Midbrain (tissue), 1 donor: ENCODE results near the gene METTL26.

ENCODE experiments used
- DNase-seq: peaks from one replicate; lab custom pipeline; 2025; lab: John Stamatoyannopoulos, UW

Gene METTL26

GRCh38 chr16:658679-659571 is 22.8 kb upstream of the METTL26 start:
- no peak for DNase-seq

- DNase-seq, result no peak
Observed at GRCh38 chr16:657487-657886, 21.4 kb upstream of the METTL26 start.

DNA sequence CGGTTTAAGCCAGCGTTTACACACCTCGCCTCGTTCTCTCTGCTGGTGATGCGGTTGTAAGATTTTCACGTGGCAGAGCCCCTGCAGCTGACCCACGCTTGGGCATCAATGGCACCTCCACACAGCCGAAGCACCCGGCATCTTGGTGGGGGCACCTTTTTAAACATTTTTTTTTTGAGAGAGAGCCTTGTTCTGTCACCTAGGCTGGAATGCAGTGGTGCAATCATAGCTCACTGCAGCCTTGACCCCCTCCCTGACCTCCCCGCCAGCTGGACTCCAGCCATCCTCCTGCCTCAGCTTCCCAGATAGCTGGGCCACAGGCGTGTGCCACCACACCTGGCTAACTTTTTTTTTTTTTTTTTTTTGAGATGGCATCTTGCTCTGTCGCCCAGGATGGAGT is 17.9 kb upstream of the METTL26 start:
- DNase-seq, result no peak

DNA sequence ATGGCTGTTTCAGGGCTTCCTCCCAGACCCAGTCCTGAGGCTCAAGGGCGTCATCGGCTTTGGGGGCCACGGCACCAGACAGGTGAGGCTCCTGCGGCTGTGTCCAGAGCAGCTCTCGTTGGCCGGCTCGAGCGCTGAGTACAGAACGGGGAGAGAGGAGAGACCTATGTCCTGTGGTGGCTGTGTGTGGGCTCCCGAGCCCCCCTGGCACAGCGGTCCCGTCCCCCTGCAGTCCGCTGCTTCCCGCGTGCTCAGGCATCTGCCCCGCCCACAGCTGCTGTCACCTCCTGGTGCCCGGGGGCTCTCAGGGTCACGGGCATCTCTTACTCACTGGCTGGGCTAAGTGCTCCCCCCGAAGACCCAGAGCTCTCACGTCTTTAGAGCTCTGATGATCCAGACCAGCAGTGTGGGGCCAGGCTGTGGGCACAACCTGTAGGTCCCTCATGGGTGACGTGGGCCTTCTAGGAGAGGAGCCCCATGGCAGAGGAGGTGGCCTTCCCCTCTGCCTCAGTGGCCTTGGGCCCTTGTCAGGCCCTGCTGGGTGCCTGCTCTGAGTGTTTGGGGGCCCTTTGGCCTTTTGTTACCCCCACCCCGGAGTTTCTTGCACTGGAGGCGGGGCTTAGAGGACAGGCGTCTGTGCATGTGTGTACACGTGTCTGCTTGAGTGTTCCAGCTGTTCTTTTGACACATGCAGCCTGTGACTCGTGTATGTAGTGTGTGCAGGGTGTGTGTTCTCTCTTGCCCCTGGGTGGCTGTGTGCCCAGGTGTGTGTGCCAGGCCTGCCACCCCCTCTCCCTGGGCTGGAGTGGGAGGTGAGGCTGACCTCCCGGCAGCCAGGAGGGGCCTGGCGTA is 16.6 kb upstream of the METTL26 start:
- DNase-seq, result no peak

- DNase-seq, result no peak
Observed at GRCh38 chr16:651844-652243, 15.7 kb upstream of the METTL26 start.

- no peak for DNase-seq
Observed at GRCh38 chr16:649631-650030, 13.5 kb upstream of the METTL26 start.

- DNase-seq, result peak; percentile 97
Observed at GRCh38 chr16:648781-649589, 12.9 kb upstream of the METTL26 start, which contains the start of gene WDR90. Gene WDR90 (plus strand): TSS chr16:649365. CDS start chr16:649417, 52 bp downstream.

DNA sequence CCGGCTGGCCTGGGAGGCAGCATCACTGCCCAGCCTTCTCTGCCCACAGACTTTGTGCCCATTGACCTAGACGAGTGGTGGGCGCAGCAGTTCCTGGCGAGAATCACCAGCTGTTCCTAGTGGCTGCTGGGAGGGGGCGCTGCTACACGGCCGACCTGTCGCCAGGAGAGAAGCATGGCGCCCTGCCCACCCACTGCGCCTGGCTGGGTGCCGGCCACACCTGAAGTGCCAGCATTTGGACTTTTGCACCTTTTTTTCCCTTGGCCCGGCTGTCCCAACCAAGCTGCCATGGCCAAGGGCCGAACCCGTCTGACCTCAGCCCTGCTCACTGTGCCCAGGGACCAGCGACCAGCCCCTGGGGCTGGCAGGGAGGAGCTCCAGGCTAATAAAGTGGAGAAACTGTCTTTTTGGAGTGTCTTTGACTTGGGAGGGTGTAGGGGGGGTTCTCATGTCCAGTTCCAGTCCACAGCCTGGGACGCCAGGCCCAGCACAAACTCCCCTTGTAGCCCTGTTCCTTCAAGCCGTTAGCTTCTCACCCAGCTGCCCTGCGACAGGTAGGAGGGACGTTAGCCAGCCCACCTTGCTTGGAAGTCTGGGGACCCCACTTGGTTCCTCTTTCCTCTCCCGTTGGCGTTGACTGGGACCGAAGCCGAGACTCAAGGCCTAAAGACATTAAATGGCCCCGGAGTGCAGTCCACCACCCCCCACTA is 12.1 kb upstream of the METTL26 start:
- DNase-seq, result no peak

DNA sequence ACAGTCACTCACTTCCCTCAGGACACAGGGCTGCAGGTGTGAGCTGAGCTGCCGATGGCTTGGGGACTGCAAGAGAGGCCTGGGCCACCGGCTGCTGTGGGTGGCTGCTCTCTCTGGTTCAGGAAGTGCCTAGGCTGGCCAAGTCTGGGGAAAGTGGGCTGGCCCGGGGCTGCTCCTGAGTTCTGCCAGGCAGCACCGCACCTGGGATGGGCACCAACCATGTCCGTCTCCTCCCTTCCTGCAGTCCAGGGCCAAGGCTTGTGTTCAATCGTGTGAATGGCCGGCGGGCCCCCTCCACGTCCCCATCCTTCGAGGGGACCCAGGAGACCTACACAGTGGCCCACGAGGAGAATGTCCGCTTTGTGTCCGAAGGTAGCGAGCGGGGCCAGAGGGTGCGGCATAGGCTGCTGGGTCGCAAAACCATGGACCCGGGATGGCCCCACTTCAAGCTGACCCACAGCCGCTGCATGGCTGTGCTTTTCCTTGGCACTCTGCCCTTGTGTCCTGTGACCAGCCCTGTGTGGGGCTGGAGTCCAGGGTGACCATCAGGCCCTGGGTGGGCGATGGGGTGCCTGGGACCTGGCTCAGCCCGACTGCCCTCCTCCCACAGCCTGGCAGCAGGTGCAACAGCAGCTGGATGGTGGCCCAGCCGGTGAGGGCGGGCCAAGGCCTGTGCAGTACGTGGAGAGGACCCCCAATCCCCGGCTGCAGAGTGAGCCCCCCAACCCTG is 11.2 kb upstream of the METTL26 start:
- DNase-seq, result no peak

DNA sequence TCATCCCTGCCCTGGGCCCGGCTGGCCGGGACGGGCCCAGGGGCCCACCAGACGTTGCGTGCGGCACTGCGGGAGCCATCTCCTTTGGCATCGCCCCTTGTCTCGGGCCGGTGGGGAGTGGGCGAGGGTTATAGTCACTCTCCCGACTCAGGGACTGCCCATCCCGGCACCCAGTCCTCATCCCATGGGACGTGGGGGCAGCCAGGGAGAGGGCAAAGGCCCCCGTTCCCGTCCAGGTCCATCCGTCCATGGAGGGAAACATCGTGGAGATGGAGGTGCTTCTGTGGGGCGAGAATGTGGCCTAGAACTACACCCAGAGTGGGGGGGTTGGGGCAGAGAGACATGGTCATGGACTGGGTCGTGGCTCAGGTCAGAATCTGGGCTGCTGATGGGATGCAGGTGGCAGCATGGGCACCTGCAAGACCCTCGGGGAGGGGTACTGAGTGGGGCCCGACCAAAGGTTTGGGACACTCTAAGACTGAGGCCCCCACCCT is 10.6 kb upstream of the METTL26 start:
- DNase-seq, result no peak

DNA sequence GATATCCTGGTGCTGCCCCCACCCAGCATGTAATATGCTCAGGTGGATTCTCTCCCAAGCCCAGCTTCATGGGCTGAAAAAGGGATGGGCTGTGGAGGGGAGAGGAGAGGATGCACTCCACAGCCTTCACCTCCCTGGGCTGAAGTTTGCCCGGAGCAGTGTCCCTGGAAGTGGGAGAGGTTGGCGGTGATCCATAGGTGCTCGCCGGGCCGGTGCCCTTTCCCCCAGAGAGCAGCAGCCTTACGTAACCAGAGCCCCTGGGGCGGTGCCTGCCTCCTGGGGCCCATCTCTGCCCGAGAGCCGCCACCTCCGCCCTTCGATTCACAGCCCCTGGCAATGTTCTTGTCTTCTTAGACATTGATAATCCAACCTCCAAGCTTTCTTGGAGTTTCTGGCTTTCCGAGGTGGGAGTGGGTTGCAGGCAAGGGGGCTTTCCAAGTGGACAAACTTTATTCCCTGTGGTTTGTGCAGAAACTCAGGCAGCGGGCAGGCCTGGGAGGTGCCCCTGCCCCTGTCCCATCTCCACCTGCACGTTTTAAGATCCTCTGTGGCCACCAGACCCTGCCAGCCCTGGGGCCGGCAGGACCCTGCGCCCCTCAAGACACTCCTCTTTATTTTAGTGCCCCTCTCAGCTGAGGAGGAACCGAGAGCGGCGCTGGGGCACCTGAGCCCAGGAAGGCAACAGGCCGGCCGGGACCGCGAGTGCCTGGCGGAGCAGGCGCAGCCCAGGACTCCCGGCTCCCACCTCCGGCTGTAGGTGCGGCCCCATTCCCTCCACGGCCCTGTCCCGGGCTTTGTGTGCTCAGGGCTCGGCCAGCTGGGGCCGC is 10.0 kb upstream of the METTL26 start:
- no peak for DNase-seq

GRCh38 chr16:644556-644955 is 8.5 kb upstream of the METTL26 start:
- no peak for DNase-seq

DNA sequence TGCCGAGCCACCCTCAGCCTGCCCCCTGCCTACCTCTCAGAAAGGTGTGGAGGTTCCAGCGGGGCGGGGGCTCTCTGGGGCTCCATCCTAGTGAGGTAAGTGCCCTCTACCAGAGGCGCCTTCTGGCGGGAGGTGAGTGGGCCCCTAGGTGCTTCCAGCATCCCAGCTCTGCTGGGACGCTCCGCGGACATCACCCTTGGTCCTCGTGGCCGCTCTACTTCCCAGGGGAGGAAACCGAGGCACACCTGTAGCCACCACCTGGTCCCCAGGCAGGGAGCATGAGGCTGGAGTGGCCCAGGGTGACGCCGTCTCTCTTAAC is 6.9 kb upstream of the METTL26 start:
- no peak for DNase-seq

DNA sequence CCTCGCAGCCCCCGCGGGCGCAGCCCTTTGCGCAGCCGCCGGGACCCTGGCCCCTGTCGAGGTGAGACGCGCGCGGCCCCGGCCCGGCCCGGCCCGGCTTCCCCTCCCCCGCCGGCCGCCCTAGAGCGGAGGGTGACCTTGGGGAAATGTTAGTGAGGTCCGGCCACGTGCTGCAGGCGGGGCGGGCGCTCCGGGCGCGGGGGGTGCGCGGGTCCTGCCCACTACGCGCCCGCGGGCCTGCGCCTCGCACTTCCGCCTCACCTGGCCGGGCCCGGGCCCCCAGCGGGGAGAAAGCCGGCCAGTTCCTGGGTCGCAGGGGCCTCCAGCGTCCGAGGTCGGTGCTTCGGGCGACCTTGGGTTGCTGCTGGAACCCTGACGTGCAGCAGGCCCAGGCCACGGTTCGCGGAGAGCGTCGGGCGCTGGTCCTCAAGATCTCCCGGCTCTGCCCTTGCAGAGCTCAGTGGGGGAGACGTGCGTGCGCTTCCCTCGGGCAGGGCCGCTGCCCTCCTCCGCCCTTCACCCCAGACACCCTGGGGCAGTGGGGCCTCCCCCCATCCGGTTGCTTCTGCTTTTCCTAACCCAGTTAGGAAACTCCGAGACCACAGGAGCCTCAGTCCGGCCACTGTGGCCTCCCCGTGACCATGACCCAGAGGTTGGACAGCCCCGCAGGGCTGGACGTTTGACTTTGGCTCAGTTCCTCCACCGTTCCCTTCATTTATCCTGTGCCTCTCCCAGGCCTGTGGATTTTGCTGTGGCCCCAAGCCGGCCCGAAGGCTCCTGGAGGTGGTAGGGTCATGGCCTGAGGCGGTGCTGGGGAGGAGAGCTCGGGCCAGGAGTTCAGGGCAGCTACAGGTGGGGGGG is 6.3 kb upstream of the METTL26 start:
- DNase-seq, result peak; percentile 39

DNA sequence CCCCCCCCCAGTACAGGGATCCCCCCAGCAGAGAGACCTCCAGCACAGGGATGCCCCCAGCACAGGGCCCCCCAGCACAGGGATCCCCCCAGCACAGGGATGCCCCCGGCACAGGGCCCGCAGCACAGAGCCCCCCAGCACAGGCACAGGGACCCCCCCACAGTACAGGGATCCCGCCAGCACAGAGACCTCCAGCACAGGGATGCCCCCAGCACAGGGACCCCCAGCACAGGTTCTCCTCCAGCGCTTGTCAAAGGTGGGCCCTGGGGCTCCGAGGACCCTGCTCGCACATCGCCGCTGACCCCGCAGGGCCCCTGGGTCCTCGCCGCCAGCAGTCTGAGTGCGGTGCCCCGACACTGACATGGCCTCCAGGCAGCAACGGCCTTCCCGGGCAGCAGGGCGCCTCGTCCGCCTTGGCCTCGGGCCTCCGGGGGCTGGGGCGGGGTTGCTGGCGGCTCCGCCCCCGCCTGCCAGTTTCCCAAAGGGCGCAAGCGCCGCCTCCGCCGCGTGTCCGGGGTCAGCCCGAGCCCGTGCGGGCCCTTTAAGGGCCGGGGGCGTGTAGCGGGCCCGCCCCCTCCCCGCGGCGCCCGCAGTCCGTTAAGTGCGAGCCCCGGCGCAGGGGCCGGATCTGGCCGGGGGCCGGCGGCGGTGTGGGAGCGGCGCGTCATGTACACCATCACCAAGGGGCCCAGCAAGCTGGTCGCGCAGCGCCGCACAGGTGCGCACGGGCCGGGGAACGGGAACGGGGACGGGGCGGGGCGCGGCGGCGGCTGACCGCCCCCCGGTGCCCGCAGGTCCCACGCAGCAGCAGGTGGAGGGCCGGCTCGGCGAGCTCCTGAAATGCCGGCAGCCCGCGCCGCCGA is 5.5 kb upstream of the METTL26 start, which contains the start of gene MCRIP2:
MCRIP2 (plus strand) TSS at position 503 of the 863 bp plus-strand sequence; CDS start at position 667, 164 bp downstream.
- DNase-seq, result peak; percentile 87

- DNase-seq, result no peak
Observed at GRCh38 chr16:640614-641013, 4.5 kb upstream of the METTL26 start.

DNA sequence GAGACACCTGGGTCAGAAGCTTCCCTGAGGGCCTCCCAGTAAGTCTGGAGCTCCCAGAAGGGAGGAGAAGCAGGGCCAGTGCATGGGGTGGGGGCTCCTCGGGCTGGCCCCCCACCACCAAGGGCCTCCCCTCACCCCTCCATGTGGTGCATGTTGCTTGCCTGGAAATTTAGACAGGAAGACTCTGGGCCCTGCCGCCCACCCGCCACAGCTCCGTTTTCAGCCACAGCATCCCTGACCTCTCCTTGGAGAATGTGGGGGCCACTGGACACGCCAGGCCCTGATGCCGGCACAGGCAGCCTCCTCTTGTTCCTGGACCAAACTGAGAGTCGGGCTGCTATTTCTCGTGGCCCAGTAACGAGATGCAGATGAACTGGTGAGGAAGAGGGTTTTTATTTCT is 2.7 kb upstream of the METTL26 start:
- no peak for DNase-seq
